Measurements from ENCODE around the gene TM7SF3. TPM values are rescaled to one million over a fixed set of nuclear protein-coding genes. Genes with fewer than 3 reads are reported as not detected.

Gene TM7SF3, protein sequence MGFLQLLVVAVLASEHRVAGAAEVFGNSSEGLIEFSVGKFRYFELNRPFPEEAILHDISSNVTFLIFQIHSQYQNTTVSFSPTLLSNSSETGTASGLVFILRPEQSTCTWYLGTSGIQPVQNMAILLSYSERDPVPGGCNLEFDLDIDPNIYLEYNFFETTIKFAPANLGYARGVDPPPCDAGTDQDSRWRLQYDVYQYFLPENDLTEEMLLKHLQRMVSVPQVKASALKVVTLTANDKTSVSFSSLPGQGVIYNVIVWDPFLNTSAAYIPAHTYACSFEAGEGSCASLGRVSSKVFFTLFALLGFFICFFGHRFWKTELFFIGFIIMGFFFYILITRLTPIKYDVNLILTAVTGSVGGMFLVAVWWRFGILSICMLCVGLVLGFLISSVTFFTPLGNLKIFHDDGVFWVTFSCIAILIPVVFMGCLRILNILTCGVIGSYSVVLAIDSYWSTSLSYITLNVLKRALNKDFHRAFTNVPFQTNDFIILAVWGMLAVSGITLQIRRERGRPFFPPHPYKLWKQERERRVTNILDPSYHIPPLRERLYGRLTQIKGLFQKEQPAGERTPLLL
- 81.5 and 82.9 TPM in 2 replicates for total RNA-seq

DNA sequence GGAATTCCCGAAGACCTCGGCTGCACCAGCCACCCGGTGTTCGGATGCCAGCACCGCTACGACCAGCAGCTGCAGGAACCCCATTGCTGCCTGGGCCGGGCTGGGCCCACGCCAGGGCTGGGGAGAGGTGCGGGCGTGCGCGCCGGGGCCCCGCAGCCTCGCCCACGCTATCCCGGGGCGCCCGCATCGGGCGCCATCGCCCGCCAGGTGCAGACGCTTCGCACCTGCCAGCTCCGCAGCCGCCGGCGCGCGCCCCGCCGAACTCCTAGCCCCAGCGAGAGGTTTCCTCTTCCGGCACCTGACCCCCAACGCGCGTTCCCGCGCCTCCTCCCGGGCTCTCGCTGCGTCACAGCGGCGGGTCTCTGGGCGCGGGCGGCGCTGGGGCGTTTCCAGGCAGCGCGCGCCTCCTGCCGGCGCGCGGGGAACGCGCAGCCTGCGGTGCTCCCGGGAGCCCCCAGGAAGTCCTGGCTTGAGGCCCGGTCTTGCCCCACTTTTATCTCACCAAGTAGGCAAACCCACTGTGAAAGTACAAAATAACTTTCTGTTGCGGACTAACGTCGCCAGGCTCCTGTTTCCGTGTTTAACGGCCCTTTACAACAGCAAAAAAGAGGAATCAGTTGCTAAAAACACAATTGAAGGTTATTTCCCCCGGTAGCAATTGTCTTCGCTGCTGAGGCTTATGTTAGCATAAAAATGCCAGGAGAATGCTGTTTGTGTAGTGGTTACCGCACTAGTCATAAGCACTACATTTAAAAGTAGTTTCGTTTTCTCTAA is at the start of gene TM7SF3:
Gene TM7SF3 (minus strand): TSS at position 300 of the 774 bp plus-strand sequence. CDS start 216 bp downstream, at position 84.

DNA sequence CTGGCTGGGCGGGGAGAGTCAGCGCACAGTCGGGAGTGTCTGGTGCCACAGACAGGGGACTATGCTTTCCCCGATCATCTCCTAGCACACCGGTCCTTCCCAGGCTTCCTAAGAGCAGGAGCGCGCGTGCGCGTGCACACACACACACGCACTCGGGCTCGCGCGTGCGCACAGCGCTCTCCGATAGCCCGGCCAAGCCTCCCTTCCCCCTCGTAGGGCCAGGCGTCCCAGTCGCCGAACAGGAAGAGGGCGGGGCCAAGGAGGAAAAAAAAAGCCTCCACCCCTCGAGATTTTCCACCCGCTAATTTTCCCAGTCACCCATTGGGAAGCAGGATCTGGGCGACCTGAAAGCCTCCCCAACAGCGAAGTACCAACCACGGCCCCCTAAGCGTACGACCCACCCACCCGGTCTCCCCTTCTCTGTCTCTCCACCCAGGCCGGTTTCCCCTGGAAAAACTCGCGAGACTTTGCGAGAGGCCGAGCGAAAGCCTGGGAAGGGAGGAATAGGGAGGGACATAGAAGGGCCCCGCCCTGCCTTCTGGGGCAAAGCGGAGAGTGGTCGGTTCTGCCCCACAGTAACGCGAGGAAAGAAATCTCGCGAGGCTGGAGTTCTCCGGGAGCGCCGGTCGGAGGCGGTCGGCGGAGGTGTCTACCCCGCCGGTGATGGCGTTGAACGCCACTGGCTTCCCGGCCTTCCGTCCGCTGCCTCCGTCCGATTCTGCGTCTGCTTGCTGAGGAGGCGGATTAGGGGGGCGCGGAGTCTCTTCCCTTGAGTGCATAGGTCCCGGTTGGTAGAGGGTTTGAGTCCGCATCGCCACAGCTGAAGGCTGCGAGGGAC is 76.1 kb downstream of the TM7SF3 start, which contains the start of the genes FGFR1OP2 and INTS13:
Gene FGFR1OP2 (plus strand): TSS at position 608 of the 838 bp plus-strand sequence. CDS start 15,689 bp downstream, outside the sequence.
Gene INTS13 (minus strand): TSS at position 119 of the 838 bp plus-strand sequence. CDS start 1,178 bp downstream, outside the sequence.

Other genes with a start within 250 kb of the TM7SF3 start
- 15.9 and 21.6 TPM in 2 replicates for gene ITPR2, start 181.2 kb downstream of the TM7SF3 start, total RNA-seq
- gene INTS13, start 76.4 kb downstream of the TM7SF3 start, total RNA-seq = 17.4 and 27.7 TPM in 2 replicates
- gene FGFR1OP2, start 75.9 kb downstream of the TM7SF3 start, total RNA-seq = 95.7 and 107 TPM in 2 replicates
- 52.0 and 56.2 TPM in 2 replicates for gene MED21, start 8.2 kb upstream of the TM7SF3 start, total RNA-seq
- gene C12orf71, start 68.2 kb upstream of the TM7SF3 start, total RNA-seq = not detected in 2 replicates
- gene STK38L, start 229.9 kb upstream of the TM7SF3 start, total RNA-seq = 66.1 and 88.8 TPM in 2 replicates

Measured in dermis lymphatic vessel endothelial cell (primary cell).